ENCODE results near the gene UBE2L3.
"Not testable (repeated sequence)": the region's sequence is repeated elsewhere in the genome, so short reads cannot be mapped to it uniquely, and the experiment has no call there.

UBE2L3 gene

GRCh38 chr22:21551361-21551760 lies 16.2 kb upstream of the UBE2L3 start, which contains the start of gene RIMBP3C:
RIMBP3C (minus strand) TSS chr22:21551461; CDS start chr22:21550976, 485 bp downstream.
- H3K27me3 ChIP-seq (ENCODE audit: insufficient read depth, poor library complexity, severe bottlenecking); H3K4me3 ChIP-seq (replicated peaks; ENCODE audit: insufficient read depth, low read length); H3K27ac ChIP-seq (replicated peaks); DNase-seq (ENCODE audit: low read depth in 1 of 2, low spot score in 1 of 2): not testable (repeated sequence)

- H3K27me3 ChIP-seq (ENCODE audit: insufficient read depth, poor library complexity, severe bottlenecking); H3K27ac ChIP-seq (replicated peaks); DNase-seq (ENCODE audit: low read depth in 1 of 2, low spot score in 1 of 2); H3K4me3 ChIP-seq (replicated peaks; ENCODE audit: insufficient read depth, low read length): not testable (repeated sequence)
Measured at GRCh38 chr22:21559345-21560125, 8.0 kb upstream of the UBE2L3 start.

- not testable (repeated sequence) for H3K27ac ChIP-seq (replicated peaks); H3K27me3 ChIP-seq (ENCODE audit: insufficient read depth, poor library complexity, severe bottlenecking); DNase-seq (ENCODE audit: low read depth in 1 of 2, low spot score in 1 of 2); H3K4me3 ChIP-seq (replicated peaks; ENCODE audit: insufficient read depth, low read length)
Measured at GRCh38 chr22:21560657-21561056, 6.9 kb upstream of the UBE2L3 start.

GRCh38 chr22:21563912-21564311 lies 3.6 kb upstream of the UBE2L3 start:
- Histone ChIP-seq H3K27me3 (ENCODE audit: insufficient read depth, poor library complexity, severe bottlenecking) (no peaks in the 10 kb centered on the region), H3K4me3 (replicated peaks; ENCODE audit: insufficient read depth, low read length) (no peak overlapping the region), H3K27ac (replicated peaks) (no peak overlapping the region)
- DNase-seq (ENCODE audit: low read depth in 1 of 2, low spot score in 1 of 2) = no peak
- TF ChIP-seq GABPA (IDR thresholded peaks at IDR 0.05; ENCODE audit: low read depth) = no peak
- no peak for TF ChIP-seq POLR2AphosphoS5 (IDR thresholded peaks at IDR 0.05; ENCODE audit: low read depth)
- no peak for TF ChIP-seq SPI1 (IDR thresholded peaks at IDR 0.05; ENCODE audit: borderline replicate concordance, low read depth)
- no peak for TF ChIP-seq REST (IDR thresholded peaks at IDR 0.05; ENCODE audit: insufficient replicate concordance, low read depth)
- TF ChIP-seq CTCF (IDR thresholded peaks at IDR 0.05; ENCODE audit: insufficient read depth, low read length) = no peak

- DNase-seq (ENCODE audit: low read depth in 1 of 2, low spot score in 1 of 2) = no peak
- H3K4me3 ChIP-seq (replicated peaks; ENCODE audit: insufficient read depth, low read length) = no peak overlapping the region
- no peaks in the 10 kb centered on the region for H3K27me3 ChIP-seq (ENCODE audit: insufficient read depth, poor library complexity, severe bottlenecking)
- H3K27ac ChIP-seq (replicated peaks) = no peak overlapping the region
- TF ChIP-seq SPI1 (IDR thresholded peaks at IDR 0.05; ENCODE audit: borderline replicate concordance, low read depth) (no peak), POLR2AphosphoS5 (IDR thresholded peaks at IDR 0.05; ENCODE audit: low read depth) (no peak), GABPA (IDR thresholded peaks at IDR 0.05; ENCODE audit: low read depth) (no peak), CTCF (IDR thresholded peaks at IDR 0.05; ENCODE audit: insufficient read depth, low read length) (no peak), REST (IDR thresholded peaks at IDR 0.05; ENCODE audit: insufficient replicate concordance, low read depth) (no peak)
Measured at GRCh38 chr22:21564411-21564810, 3.1 kb upstream of the UBE2L3 start.
